ENCODE measurements around the gene DIP2C. TPM values are rescaled to one million over a fixed set of nuclear protein-coding genes. Genes with fewer than 3 reads are reported as not detected.
A peak's percentile ranks its signal among the peaks of the same experiment; 100 is the strongest.

Gene DIP2C
- total and polyA plus RNA-seq, 8 donors = 2.4 to 40.1 (median 21.0) TPM

GRCh38 chr10:729213-729612 is 39.7 kb upstream of the DIP2C start:
- Histone ChIP-seq H3K9me3 (no peaks in the 10 kb centered on the region), H3K4me3 (no peak overlapping the region), H3K27ac (no peak overlapping the region), H3K36me3 (no peaks in the 10 kb centered on the region), H3K4me1 (no peaks in the 10 kb centered on the region), H3K27me3 (peaks cover 0 to 22% (median 0%) of the 10 kb centered on the region in 3 donors)
- no peak for DNase-seq
- intact Hi-C loops (cut with DNase I; ENCODE audit: low total_unique reads) = no loop called here
- 72 to 85% (median 76%) methylated on average over 4 to 8 of the region's 8 CpGs for WGBS, 5 donors
- TF ChIP-seq EP300 (IDR thresholded peaks at IDR 0.05) = no peak
- TF ChIP-seq POLR2A (IDR thresholded peaks at IDR 0.05) = no peak
- no peak for TF ChIP-seq CTCF (IDR thresholded peaks at IDR 0.05)
- TF ChIP-seq POLR2AphosphoS5 (IDR thresholded peaks at IDR 0.05) = no peak

- intact Hi-C loops (cut with DNase I; ENCODE audit: low total_unique reads) = no loop called here
- no peak for TF ChIP-seq POLR2AphosphoS5 (IDR thresholded peaks at IDR 0.05)
- TF ChIP-seq EP300 (IDR thresholded peaks at IDR 0.05) = no peak
- Histone ChIP-seq H3K4me3 (no peak overlapping the region), H3K27ac (no peak overlapping the region), H3K36me3 (no peaks in the 10 kb centered on the region), H3K9me3 (no peaks in the 10 kb centered on the region), H3K27me3 (peaks cover 0 to 22% (median 0%) of the 10 kb centered on the region in 3 donors), H3K4me1 (no peaks in the 10 kb centered on the region)
- DNase-seq = no peak
- 72 to 83% (median 80%) methylated on average over 8 of the region's 8 CpGs for WGBS, 5 donors
Measured at GRCh38 chr10:728603-729002, 39.1 kb upstream of the DIP2C start.

GRCh38 chr10:727162-727790 is 37.8 kb upstream of the DIP2C start:
- DNase-seq = no peak

GRCh38 chr10:725786-726185 is 36.3 kb upstream of the DIP2C start:
- peak in 1 of 2 donors; percentile 11 for DNase-seq
- intact Hi-C loops (cut with DNase I; ENCODE audit: low total_unique reads) = no loop called here
- no peak overlapping the region for H3K27ac ChIP-seq
- H3K4me1 ChIP-seq = no peaks in the 10 kb centered on the region
- no peaks in the 10 kb centered on the region for H3K9me3 ChIP-seq
- TF ChIP-seq EP300 (IDR thresholded peaks at IDR 0.05) (no peak), CTCF (IDR thresholded peaks at IDR 0.05) (no peak), POLR2AphosphoS5 (IDR thresholded peaks at IDR 0.05) (no peak), POLR2A (IDR thresholded peaks at IDR 0.05) (no peak)
- no peak overlapping the region for H3K4me3 ChIP-seq
- 67 to 79% (median 71%) methylated on average over 11 of the region's 11 CpGs for WGBS, 5 donors
- H3K36me3 ChIP-seq = no peaks in the 10 kb centered on the region
- H3K27me3 ChIP-seq = peaks cover 0 to 16% (median 0%) of the 10 kb centered on the region in 3 donors

More at GRCh38 chr10:727162-727790, 37.8 kb upstream of the DIP2C start:
- Histone ChIP-seq H3K36me3 (no peaks in the 10 kb centered on the region), H3K4me1 (no peaks in the 10 kb centered on the region), H3K4me3 (no peak overlapping the region), H3K27ac (no peak overlapping the region), H3K9me3 (no peaks in the 10 kb centered on the region), H3K27me3 (peaks cover 0 to 22% (median 0%) of the 10 kb centered on the region in 3 donors)
- no peak for TF ChIP-seq CTCF (IDR thresholded peaks at IDR 0.05)
- TF ChIP-seq EP300 (IDR thresholded peaks at IDR 0.05) = no peak
- intact Hi-C loops (cut with DNase I; ENCODE audit: low total_unique reads) = no loop called here
- WGBS, 5 donors = 59 to 66% (median 60%) methylated on average over 15 of the region's 15 CpGs

GRCh38 chr10:725302-725701 is 35.8 kb upstream of the DIP2C start:
- no peak overlapping the region for H3K4me3 ChIP-seq
- no peak for TF ChIP-seq CTCF (IDR thresholded peaks at IDR 0.05)
- TF ChIP-seq POLR2A (IDR thresholded peaks at IDR 0.05) = no peak
- TF ChIP-seq EP300 (IDR thresholded peaks at IDR 0.05) = no peak
- no peak for TF ChIP-seq POLR2AphosphoS5 (IDR thresholded peaks at IDR 0.05)
- no peaks in the 10 kb centered on the region for H3K36me3 ChIP-seq
- peaks cover 0 to 16% (median 0%) of the 10 kb centered on the region in 3 donors for H3K27me3 ChIP-seq
- H3K4me1 ChIP-seq = no peaks in the 10 kb centered on the region
- no peak for DNase-seq
- intact Hi-C loops (cut with DNase I; ENCODE audit: low total_unique reads) = no loop called here
- no peak overlapping the region for H3K27ac ChIP-seq
- no peaks in the 10 kb centered on the region for H3K9me3 ChIP-seq
- WGBS, 5 donors = 59 to 70% (median 63%) methylated on average over 12 of the region's 12 CpGs

All from stomach (tissue), 9 donors.